Measurements from ENCODE around the gene ASPSCR1. TPM values are rescaled to one million over a fixed set of nuclear protein-coding genes. Genes with fewer than 3 reads are reported as not detected.
A peak's percentile ranks its signal among the peaks of the same experiment; 100 is the strongest.

Gene ASPSCR1
- total and polyA plus RNA-seq, 9 of the 15 experiments (the other 6 are each of a cell fraction or from before 2014, with no cell fraction given) = 0.90 to 36.9 (median 11.6) TPM

- TF ChIP-seq MGA (IDR thresholded peaks at IDR 0.05) (no peak), TCF15 (CRISPR knock-in tag; IDR thresholded peaks at IDR 0.05) (no peak), CREM (IDR thresholded peaks at IDR 0.05; ENCODE audit: low read depth) (peak; percentile 78), PTBP1 (IDR thresholded peaks at IDR 0.05; ENCODE audit: low read depth, low read length) (no peak), HNRNPUL1 (IDR thresholded peaks at IDR 0.05; ENCODE audit: low read length) (no peak), ZNF644 (tag; IDR thresholded peaks at IDR 0.05; ENCODE audit: low read depth) (no peak)
Observed at GRCh38 chr17:82054351-82055022, 77.1 kb downstream of the ASPSCR1 start (continued).

Data from K562 (cell line).